ENCODE measurements around the gene BFSP2.

The BFSP2 gene

DNA sequence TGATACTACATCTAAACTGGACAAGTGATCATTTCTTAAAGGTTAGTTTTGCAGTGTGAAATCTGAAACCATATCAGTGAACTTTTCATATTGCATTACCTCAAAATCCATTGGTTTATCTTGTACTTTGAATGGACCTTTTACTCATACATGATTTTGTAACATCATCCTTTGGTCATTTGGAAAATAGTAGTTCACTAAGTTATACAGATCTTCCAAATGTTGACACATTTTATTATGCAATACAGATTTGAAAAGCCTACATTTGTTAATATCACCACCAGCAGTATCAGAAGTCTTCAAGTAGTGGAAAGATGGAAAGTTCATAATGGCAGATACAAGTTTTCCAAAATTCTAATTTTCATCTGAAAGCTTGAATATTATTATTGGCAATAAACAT, 109.6 kb downstream of the BFSP2 start:
- H3K4me1 ChIP-seq (ENCODE audit: control insufficient read depth in 2 of 2, insufficient read depth in 1 of 2, low read depth in 1 of 2, low read length in 2 of 2): no peaks in the 10 kb centered on the region
- DNase-seq (ENCODE audit: low spot score): no peak
- no peak overlapping the region for H2BK12ac ChIP-seq (ENCODE audit: low read length)
- H2BK120ac ChIP-seq (ENCODE audit: low read depth, low read length): no peak overlapping the region
- no peak overlapping the region for H2BK5ac ChIP-seq (ENCODE audit: low read length)
- H3K9ac ChIP-seq (ENCODE audit: low read depth, low read length, poor library complexity): no peak overlapping the region
- H3K36me3 ChIP-seq (replicated peaks in 1 of 2; ENCODE audit: control insufficient read depth in 2 of 2, insufficient read depth in 2 of 2, low read length in 2 of 2): no peaks in the 10 kb centered on the region
- no peak overlapping the region for H3K4ac ChIP-seq (ENCODE audit: low read length)
- no peaks in the 10 kb centered on the region for H3K79me1 ChIP-seq (ENCODE audit: low read depth, low read length)
- H3K27me3 ChIP-seq (ENCODE audit: control insufficient read depth in 3 of 3, insufficient read depth in 3 of 3, low read depth in 1 of 3, low read length in 3 of 3): peaks cover 0 to 6% (median 0%) of the 10 kb centered on the region in 3 experiments
- H3K23ac ChIP-seq (ENCODE audit: low read depth, low read length, poor library complexity): no peak overlapping the region
- no peak overlapping the region for H3K18ac ChIP-seq (ENCODE audit: low read length)
- H3K27ac ChIP-seq (replicated peaks; ENCODE audit: low read length): no peak overlapping the region
- H3K9me3 ChIP-seq (replicated peaks in 1 of 2; ENCODE audit: control insufficient read depth in 2 of 2, insufficient read depth in 1 of 2, low read depth in 1 of 2, low read length in 2 of 2): no peaks in the 10 kb centered on the region
- H3K4me3 ChIP-seq (ENCODE audit: low read length in 2 of 2): no peak overlapping the region
- no peak overlapping the region for H3K14ac ChIP-seq (ENCODE audit: low read length)
- no peak overlapping the region for H2AFZ ChIP-seq (ENCODE audit: low read length)
- H2BK15ac ChIP-seq (ENCODE audit: low read length): no peak overlapping the region
- H4K8ac ChIP-seq (ENCODE audit: low read depth, low read length): no peak overlapping the region
- H4K91ac ChIP-seq (ENCODE audit: low read depth, low read length, poor library complexity): no peak overlapping the region
- no peak overlapping the region for H3K4me2 ChIP-seq (ENCODE audit: insufficient read depth, low read length, poor library complexity, severe bottlenecking)
- no peak overlapping the region for H2AK5ac ChIP-seq (ENCODE audit: low read depth, low read length)

DNA sequence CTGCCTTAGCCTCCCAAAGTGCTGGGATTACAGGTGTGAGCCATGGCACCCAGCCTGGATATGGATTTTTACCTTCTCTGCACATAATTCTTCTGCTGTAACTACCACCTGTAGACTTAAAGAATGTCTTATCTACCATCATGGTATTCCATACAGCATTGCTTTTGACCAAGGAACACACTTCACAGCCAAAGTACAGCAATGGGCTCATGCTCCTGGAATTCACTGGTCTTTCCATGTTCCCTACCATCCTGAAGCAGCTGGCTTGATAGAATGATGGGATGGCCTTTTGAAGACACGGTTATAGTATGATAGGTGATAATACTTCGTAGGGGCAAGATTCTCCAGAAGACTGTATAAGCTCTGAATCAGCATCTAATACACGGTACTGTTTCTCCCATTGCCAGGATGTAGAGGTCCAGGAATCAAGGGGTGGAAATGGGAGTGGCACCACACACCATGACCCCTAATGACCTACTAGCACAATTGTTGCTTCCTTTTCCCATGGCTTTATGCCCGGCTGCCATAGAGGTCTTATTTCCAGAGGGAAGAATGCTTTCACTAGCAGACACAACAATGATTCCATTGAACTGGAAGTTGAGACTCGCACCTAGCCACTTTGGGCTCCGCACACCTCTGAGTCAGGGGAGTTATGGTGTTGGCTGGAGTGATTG, 112.7 kb downstream of the BFSP2 start:
- Histone ChIP-seq H3K27ac (replicated peaks; ENCODE audit: low read length) (no peak overlapping the region), H3K4me1 (ENCODE audit: control insufficient read depth in 2 of 2, insufficient read depth in 1 of 2, low read depth in 1 of 2, low read length in 2 of 2) (no peaks in the 10 kb centered on the region), H2AK5ac (ENCODE audit: low read depth, low read length) (no peak overlapping the region), H3K27me3 (ENCODE audit: control insufficient read depth in 3 of 3, insufficient read depth in 3 of 3, low read depth in 1 of 3, low read length in 3 of 3) (peaks cover 0 to 7% (median 0%) of the 10 kb centered on the region in 3 experiments), H3K18ac (ENCODE audit: low read length) (no peak overlapping the region), H3K4ac (ENCODE audit: low read length) (no peak overlapping the region), H3K4me3 (ENCODE audit: low read length in 2 of 2) (no peak overlapping the region), H3K23ac (ENCODE audit: low read depth, low read length, poor library complexity) (no peak overlapping the region), H3K36me3 (replicated peaks in 1 of 2; ENCODE audit: control insufficient read depth in 2 of 2, insufficient read depth in 2 of 2, low read length in 2 of 2) (no peaks in the 10 kb centered on the region), H4K8ac (ENCODE audit: low read depth, low read length) (peak overlapping the region; percentile 70), H2BK120ac (ENCODE audit: low read depth, low read length) (no peak overlapping the region), H3K9me3 (replicated peaks in 1 of 2; ENCODE audit: control insufficient read depth in 2 of 2, insufficient read depth in 1 of 2, low read depth in 1 of 2, low read length in 2 of 2) (no peaks in the 10 kb centered on the region), H3K14ac (ENCODE audit: low read length) (no peak overlapping the region), H3K4me2 (ENCODE audit: insufficient read depth, low read length, poor library complexity, severe bottlenecking) (no peak overlapping the region), H3K79me1 (ENCODE audit: low read depth, low read length) (no peaks in the 10 kb centered on the region), H2BK15ac (ENCODE audit: low read length) (no peak overlapping the region), H4K91ac (ENCODE audit: low read depth, low read length, poor library complexity) (no peak overlapping the region), H2BK5ac (ENCODE audit: low read length) (no peak overlapping the region), H3K9ac (ENCODE audit: low read depth, low read length, poor library complexity) (no peak overlapping the region), H2BK12ac (ENCODE audit: low read length) (no peak overlapping the region), H2AFZ (ENCODE audit: low read length) (no peak overlapping the region)
- WGBS, 2 donors (ENCODE audit: extremely low coverage in 2 of 2, insufficient read length in 2 of 2, insufficient replicate concordance in 1 of 2): no CpG with 5 or more reads among the region's 6 CpGs
- no peak for DNase-seq (ENCODE audit: low spot score)

DNA sequence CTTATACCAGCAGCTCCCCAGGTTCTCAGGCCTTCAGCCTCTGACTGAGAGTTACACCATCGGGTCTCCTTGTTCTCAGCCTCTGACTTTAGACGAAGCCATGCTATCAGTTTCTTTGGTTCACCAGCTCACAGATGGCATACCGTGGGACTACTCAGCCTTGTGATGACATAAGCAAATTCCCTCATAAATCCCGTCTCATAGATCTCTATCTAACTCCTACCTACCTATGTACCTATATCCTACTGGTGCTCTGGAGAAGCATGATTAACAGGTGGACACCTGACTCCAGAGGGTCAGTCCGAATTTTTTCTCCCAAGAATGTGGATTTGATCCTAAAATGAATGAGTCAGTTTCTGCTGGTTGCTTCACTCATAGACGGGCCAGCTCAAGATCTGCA, 114.6 kb downstream of the BFSP2 start:
- no peak overlapping the region for H2AK5ac ChIP-seq (ENCODE audit: low read depth, low read length)
- WGBS, 2 donors (ENCODE audit: extremely low coverage in 2 of 2, insufficient read length in 2 of 2, insufficient replicate concordance in 1 of 2): no CpG with 5 or more reads among the region's 6 CpGs
- no peaks in the 10 kb centered on the region for H3K4me1 ChIP-seq (ENCODE audit: control insufficient read depth in 2 of 2, insufficient read depth in 1 of 2, low read depth in 1 of 2, low read length in 2 of 2)
- H2AFZ ChIP-seq (ENCODE audit: low read length): no peak overlapping the region
- H3K14ac ChIP-seq (ENCODE audit: low read length): no peak overlapping the region
- H3K18ac ChIP-seq (ENCODE audit: low read length): no peak overlapping the region
- H3K23ac ChIP-seq (ENCODE audit: low read depth, low read length, poor library complexity): no peak overlapping the region
- no peak overlapping the region for H2BK5ac ChIP-seq (ENCODE audit: low read length)
- H3K36me3 ChIP-seq (replicated peaks in 1 of 2; ENCODE audit: control insufficient read depth in 2 of 2, insufficient read depth in 2 of 2, low read length in 2 of 2): no peaks in the 10 kb centered on the region
- no peak overlapping the region for H2BK120ac ChIP-seq (ENCODE audit: low read depth, low read length)
- no peaks in the 10 kb centered on the region for H3K9me3 ChIP-seq (replicated peaks in 1 of 2; ENCODE audit: control insufficient read depth in 2 of 2, insufficient read depth in 1 of 2, low read depth in 1 of 2, low read length in 2 of 2)
- H3K9ac ChIP-seq (ENCODE audit: low read depth, low read length, poor library complexity): no peak overlapping the region
- H2BK12ac ChIP-seq (ENCODE audit: low read length): no peak overlapping the region
- H2BK15ac ChIP-seq (ENCODE audit: low read length): no peak overlapping the region
- H3K4me3 ChIP-seq (ENCODE audit: low read length in 2 of 2): no peak overlapping the region
- no peak overlapping the region for H3K4me2 ChIP-seq (ENCODE audit: insufficient read depth, low read length, poor library complexity, severe bottlenecking)
- H3K4ac ChIP-seq (ENCODE audit: low read length): no peak overlapping the region
- no peak for DNase-seq (ENCODE audit: low spot score)
- H3K79me1 ChIP-seq (ENCODE audit: low read depth, low read length): no peaks in the 10 kb centered on the region
- H3K27ac ChIP-seq (replicated peaks; ENCODE audit: low read length): no peak overlapping the region
- H4K8ac ChIP-seq (ENCODE audit: low read depth, low read length): no peak overlapping the region
- no peak overlapping the region for H4K91ac ChIP-seq (ENCODE audit: low read depth, low read length, poor library complexity)
- peaks cover 0 to 7% (median 0%) of the 10 kb centered on the region in 3 experiments for H3K27me3 ChIP-seq (ENCODE audit: control insufficient read depth in 3 of 3, insufficient read depth in 3 of 3, low read depth in 1 of 3, low read length in 3 of 3)

DNA sequence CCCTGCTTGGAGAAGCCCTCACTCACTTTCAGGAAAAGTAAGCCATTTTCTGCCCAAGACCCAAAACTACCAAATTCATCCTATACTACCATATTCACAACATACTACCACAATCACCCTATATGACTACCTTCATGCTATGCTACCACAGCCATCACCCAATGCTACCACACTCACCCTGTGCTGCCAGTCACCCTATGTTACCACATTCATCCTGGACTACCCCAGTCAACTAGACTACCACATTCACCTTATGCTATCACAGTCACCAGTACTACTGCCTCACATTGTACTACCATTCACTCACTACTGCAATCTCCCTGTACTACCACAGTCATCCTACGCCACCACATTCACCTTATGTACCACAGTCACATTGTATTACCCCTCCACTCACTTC, 115.3 kb downstream of the BFSP2 start:
- H4K8ac ChIP-seq (ENCODE audit: low read depth, low read length): no peak overlapping the region
- no peak overlapping the region for H2AFZ ChIP-seq (ENCODE audit: low read length)
- no peak overlapping the region for H2BK5ac ChIP-seq (ENCODE audit: low read length)
- H2BK15ac ChIP-seq (ENCODE audit: low read length): no peak overlapping the region
- H3K27ac ChIP-seq (replicated peaks; ENCODE audit: low read length): no peak overlapping the region
- H3K27me3 ChIP-seq (ENCODE audit: control insufficient read depth in 3 of 3, insufficient read depth in 3 of 3, low read depth in 1 of 3, low read length in 3 of 3): peaks cover 0 to 7% (median 0%) of the 10 kb centered on the region in 3 experiments
- H3K4ac ChIP-seq (ENCODE audit: low read length): no peak overlapping the region
- no peak overlapping the region for H3K14ac ChIP-seq (ENCODE audit: low read length)
- no peak for DNase-seq (ENCODE audit: low spot score)
- H2AK5ac ChIP-seq (ENCODE audit: low read depth, low read length): no peak overlapping the region
- H2BK120ac ChIP-seq (ENCODE audit: low read depth, low read length): no peak overlapping the region
- H3K23ac ChIP-seq (ENCODE audit: low read depth, low read length, poor library complexity): no peak overlapping the region
- no peak overlapping the region for H4K91ac ChIP-seq (ENCODE audit: low read depth, low read length, poor library complexity)
- WGBS, 2 donors (ENCODE audit: extremely low coverage in 2 of 2, insufficient read length in 2 of 2, insufficient replicate concordance in 1 of 2): no CpG with 5 or more reads among the region's 1 CpG
- no peak overlapping the region for H3K18ac ChIP-seq (ENCODE audit: low read length)
- H3K9me3 ChIP-seq (replicated peaks in 1 of 2; ENCODE audit: control insufficient read depth in 2 of 2, insufficient read depth in 1 of 2, low read depth in 1 of 2, low read length in 2 of 2): no peaks in the 10 kb centered on the region
- H3K4me1 ChIP-seq (ENCODE audit: control insufficient read depth in 2 of 2, insufficient read depth in 1 of 2, low read depth in 1 of 2, low read length in 2 of 2): no peaks in the 10 kb centered on the region
- H2BK12ac ChIP-seq (ENCODE audit: low read length): no peak overlapping the region
- H3K9ac ChIP-seq (ENCODE audit: low read depth, low read length, poor library complexity): peak overlapping the region; percentile 70
- no peak overlapping the region for H3K4me2 ChIP-seq (ENCODE audit: insufficient read depth, low read length, poor library complexity, severe bottlenecking)
- H3K79me1 ChIP-seq (ENCODE audit: low read depth, low read length): no peaks in the 10 kb centered on the region
- no peaks in the 10 kb centered on the region for H3K36me3 ChIP-seq (replicated peaks in 1 of 2; ENCODE audit: control insufficient read depth in 2 of 2, insufficient read depth in 2 of 2, low read length in 2 of 2)
- H3K4me3 ChIP-seq (ENCODE audit: low read length in 2 of 2): no peak overlapping the region

Measured in neuronal stem cell (in vitro differentiated cells).